GM19239 (cell line): ENCODE results near the gene CFAP20DC.

Experiments used
- DNase-seq: peaks from one replicate; pipeline ENCODE4 v3.0.0; 2011; ENCODE audit warnings: low spot score; ENCODE audit not compliant: insufficient read length
- FAIRE-seq: peaks from 2 replicates; lab custom pipeline; 2011; peaks lifted over from hg19 to GRCh38; lab: Jason Lieb, UNC

CFAP20DC gene

DNA sequence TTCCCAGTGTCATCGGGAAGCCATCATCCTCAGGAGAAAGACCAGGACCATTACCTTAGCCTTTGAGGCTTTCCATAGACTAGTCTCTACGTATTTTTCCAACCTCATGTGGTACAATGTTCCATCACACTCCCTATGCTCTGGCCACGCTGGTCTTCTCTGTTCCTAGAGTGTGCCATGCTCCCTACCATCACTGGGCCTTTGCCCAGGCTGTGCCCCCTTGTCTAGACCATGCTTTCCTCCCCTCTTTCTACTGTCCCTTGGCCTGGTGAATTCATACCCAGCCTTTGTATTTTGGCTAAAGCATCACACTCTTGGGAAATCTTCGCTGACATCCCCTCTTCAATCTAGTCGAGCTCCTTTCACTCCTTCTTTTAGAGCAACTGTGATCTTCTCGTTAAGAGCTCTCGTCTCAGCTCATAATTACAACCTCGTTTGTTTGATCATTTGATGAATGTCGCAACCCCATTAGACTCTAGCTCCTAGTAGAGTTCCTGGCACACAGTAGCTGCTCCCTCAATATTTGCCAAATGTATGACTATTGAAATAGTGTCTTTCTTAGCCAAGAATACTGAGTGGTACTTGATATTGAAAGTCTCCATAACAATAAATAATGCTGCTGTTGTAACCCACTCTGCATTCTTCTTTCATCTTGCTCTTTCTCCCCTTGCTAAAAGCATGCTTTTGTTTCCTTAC lies 283.1 kb downstream of the CFAP20DC start:
- FAIRE-seq = no peak

DNA sequence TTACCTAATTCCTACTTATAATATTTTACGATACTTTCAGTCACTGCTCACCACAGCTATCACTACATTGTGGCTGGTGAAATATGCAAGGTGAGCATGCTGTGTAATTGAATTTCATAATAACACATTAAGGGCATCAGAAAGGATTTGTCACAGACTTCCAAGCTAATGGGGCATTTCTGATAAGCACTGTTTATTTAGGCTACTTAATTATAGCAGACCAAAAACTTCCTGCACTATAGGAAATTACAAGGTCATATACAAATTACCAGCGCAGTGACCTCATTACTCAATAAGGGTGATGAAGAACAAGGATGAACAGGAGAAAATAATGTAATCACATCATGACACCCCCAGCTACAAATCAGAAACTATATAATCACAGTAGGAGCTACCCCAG lies 294.7 kb downstream of the CFAP20DC start:
- FAIRE-seq = no peak
- no peak for DNase-seq

More for the DNA sequence above, 283.1 kb downstream of the CFAP20DC start:
- no peak for DNase-seq

DNA sequence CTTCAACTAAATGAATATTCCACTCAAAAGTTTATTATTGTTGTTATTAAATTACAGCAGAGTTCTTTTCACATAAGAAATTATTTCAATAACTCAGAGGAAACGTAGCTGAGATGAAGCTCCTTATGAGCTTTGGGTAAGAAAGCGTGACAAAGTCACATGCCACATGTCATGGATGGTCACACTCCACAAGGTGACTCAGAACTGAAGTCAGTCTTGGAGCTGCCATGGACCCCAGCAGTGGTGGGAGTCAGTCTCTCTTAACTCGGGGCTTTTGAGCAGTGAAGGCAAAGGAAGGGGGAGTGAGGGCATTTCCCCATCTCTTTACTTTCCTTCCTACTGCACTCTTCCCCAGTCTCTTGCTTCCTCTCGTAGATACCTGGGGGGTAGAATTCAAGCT lies 295.8 kb downstream of the CFAP20DC start:
- FAIRE-seq (no peak), DNase-seq (peak; percentile 2)

DNA sequence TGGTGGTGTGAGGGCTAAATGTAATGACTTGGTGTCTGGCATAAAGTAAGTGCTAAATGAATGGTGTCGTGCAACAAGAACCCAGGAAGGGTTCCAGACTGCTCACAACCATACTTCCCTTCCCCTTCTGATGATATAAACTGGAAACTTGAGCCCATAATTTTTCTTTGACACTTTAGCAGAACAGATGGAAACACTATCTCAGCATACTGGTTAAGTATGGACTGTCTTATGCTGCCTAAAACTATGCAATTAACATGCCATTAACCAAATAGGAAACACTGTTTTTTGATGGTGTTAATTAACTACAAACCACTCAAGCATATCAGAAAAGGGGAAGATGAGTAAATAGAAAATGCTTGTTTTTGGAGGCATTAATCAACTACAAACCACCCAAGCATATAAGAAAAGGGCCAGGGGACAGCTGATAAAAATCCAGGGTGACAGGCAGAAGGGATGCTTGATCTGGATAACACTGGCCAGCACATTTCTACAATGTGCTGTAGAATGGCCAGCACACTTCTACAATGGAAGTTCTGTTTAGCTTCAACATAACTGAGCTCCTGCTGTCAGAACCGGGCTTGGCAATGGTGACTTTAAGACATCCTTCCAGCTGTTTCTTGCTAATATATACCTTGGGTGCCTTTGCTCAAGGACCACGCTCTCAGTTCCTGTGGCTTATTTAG lies 297.8 kb downstream of the CFAP20DC start:
- DNase-seq (no peak), FAIRE-seq (no peak)

DNA sequence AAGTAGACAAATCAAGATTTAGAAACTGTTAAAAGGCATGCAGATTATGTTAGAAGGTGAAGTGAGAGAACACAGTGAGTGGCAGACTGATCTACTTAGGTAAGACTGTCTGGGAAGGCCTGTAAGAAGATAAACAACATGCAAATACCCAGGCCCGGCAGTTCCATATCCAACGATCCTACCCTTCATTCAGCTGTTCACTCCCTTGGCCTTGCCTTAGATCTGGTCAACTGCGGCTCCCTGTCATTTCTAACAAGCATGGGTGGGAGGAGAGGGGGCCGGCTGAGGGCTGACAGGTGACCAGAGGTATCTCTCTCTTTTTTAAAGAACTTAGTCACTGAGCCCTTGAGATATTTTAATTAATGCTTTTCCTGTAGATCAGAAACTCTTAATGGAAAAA lies 298.6 kb downstream of the CFAP20DC start:
- FAIRE-seq (no peak), DNase-seq (no peak)

DNA sequence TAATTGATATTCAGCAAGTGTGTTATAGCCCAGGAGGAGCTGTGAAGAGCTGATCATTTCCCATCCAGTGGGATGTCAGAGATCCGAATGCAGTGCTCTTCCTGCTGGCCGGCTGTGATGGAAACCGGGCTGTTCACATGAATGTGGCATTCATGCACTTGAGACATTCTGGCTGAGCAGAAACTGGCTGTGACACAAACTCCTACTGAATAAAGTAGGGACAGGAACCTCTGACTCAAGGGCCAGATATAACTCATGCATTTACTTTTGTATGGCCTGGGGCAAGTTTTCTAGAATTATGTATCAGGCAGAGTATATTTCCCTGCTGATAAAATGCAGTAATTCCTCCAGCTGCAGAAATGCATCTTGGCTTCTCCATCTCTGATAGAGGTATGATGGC lies 299.9 kb downstream of the CFAP20DC start:
- FAIRE-seq (no peak), DNase-seq (no peak)

DNA sequence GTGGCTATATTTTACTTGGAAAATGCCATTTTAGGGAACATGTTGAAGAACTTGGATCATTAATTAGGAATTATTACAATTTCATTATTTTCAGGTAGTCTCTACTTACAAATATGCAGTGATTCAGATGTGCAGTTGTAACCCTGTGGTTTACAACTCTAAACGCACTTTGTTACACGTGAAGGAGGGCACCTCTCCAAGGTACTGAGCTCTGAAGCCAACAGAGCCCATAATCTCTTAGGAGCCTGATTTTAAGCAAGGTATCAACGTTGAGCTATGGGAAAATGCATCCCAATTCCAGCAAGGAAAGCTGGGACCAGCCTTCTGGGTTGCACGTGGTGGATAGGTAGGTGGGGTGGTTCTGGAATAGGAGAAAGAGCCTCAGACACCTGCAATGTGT lies 301.8 kb downstream of the CFAP20DC start:
- no peak for DNase-seq
- no peak for FAIRE-seq

DNA sequence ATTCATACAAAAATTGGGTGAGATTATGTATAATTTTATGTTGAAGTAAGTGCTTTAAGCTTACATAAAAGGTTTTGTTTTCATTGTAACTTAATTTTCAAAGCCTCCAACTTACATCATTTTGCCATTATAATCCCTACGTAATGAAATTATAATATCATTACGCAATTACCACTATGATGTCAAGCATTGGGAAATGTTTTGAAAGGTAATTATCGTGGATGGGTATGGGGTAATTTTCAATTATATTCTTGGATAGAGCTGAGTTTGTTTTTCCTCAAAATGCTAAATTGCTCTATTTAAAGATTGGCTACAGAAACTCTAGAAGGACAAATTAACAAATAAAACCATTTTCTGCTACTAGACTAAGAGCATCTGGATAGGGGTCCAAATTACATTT lies 303.1 kb downstream of the CFAP20DC start:
- DNase-seq (no peak), FAIRE-seq (no peak)

DNA sequence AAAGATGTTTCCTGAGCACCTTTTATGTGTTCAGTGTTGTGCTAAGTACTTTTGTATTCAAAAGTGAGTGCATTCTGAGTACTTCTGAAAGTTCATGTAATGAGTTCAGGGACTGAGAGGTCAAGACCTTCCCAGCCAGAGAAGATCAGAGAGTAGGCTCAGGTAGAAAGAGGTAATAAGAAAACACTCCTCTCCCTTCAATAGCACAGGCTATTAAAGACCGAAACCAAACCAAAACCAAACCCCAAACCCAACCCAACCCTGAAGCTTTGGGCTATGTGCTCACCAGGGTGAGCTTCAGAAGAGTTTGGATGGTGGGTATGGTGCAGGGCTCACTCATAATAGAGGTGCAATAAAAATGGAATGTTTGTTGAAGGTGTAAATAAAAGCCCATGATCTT lies 306.5 kb downstream of the CFAP20DC start:
- DNase-seq (no peak), FAIRE-seq (no peak)

DNA sequence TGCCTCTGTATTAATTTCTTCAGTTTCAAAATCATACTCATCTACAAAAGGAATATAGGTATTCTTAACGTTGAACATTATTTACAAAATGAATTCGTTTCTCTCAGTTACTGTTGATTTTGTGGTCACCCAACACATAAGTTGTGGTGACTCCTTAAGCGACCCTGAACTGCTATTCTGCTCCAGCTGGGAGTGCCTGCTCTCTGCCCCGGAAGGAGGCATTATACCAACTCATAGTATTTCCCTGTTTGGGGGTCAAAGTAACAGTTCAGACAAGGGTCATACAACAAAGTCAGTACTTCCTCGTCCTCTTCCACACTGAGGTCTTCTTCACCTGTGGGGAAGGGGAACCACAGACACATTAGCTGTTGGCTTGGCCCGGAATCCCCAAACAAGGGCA lies 307.6 kb downstream of the CFAP20DC start:
- DNase-seq = no peak
- FAIRE-seq = no peak

DNA sequence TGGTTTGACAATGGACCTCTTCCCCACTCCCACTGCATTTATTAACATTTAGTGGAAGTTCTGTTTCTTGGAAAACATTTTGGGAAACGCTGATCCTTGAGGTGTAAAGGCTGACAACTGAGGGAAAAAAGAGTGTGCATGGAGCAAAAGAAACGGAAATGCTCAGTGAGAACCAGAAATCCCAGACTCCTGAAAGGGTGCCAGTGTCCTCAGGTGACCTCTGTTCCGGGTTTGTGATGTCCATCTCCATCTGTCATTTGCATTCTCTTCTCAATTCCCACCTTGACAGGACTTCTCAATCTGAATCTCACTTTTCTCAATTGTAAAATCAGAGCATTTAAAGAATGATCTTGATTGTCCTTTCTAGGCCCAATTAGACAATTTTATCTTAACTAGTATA lies 312.2 kb downstream of the CFAP20DC start:
- FAIRE-seq (no peak), DNase-seq (no peak)

DNA sequence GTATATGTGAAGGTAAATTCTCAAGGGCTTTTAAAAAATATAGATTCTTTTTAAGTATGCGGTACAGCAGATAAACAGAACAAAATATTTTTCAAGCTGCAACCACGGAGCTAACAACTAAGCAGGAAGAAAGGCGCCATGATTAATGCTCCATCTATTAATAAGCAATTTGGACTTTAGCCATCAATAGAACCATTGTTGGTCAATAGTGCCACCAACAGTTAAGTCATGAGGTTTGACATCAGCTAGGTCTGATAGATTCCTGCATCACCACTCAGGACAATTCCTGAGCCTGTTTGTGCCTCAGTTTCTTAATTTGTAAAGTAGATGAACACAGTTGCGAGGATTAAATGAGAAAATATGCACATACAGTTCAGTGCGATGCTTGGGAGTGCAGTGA lies 318.2 kb downstream of the CFAP20DC start:
- DNase-seq (no peak), FAIRE-seq (no peak)

DNA sequence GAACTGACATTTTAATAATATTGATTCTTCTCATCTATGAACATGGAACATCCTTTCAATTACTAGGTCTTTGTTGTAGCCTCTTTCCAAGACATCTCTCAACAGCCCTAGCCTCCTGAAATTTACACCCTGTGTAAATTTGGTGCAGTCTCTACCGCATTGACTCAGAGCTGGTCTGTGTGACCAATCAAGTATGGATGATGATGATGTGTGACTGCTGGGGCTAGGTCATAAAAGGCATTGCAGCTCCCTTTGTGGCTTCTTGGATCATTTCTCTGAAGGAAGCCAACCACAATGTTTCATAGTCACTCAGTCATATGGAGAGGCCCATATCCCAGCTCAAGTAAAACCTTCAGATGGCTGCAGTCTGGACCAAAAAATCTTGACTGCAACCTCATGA lies 321.1 kb downstream of the CFAP20DC start:
- no peak for DNase-seq
- FAIRE-seq = no peak

DNA sequence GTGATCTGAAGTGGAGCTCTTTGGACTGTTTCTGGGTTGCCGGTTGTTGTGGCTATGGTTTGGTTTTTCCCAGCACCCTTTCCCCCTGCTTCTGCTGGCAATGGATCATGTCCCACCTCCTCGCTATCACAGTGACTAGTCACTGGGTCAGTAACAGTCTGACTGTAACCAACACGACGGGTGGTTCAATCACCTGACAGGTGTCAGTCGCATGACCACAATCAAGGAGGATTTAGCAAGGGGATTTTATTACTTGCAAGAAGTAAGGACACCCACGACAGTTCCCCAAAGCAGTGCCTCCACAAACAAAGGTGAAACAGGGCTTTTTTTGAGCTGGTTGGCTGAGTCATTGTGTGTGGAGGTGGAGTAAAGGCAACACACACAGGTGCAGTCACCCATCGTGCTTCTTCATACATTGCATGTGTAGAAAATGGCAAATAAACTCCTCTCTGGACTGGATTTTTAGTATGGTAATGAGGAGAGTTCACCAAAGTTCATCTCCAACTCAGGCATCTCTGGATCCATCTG lies 324.4 kb downstream of the CFAP20DC start:
- FAIRE-seq (no peak), DNase-seq (no peak)

DNA sequence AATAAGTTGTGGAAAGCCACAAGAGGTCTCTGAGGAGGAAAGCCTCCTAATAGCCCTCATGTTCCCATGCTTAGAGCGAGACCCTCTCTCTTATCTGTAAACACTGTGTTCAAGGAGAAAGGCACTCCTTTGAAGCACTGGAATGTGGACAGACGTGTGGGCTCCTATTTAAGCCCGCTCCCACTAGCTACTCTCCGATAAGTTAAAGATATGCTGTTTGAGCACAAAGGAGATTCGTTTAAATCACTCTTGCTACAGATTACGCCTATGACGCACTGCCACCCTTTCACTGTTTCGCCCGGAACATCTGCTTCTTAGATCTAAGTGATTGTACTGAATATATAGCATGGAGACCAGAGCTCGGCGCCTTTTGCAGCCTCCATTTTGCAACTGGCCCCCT lies 325.5 kb downstream of the CFAP20DC start:
- FAIRE-seq (no peak), DNase-seq (no peak)

DNA sequence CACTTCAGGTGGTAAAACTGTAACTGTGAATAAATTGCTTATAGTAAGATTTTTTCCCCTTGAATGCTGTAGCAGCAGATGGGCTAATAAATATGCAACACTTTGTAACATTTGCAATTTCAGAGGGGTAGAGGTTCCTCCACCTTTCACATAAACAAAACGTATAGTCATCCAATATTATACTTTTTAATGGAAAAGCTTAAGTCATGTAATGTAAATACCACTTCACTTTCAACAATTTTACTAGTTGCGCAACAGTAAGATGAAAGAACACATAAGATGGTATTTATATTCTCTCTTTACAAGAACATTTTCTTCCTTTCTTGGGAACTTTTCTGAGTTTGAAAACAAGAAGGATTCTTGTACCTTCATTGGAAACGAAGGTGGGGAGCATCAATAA lies 326.7 kb downstream of the CFAP20DC start:
- FAIRE-seq = no peak
- no peak for DNase-seq

DNA sequence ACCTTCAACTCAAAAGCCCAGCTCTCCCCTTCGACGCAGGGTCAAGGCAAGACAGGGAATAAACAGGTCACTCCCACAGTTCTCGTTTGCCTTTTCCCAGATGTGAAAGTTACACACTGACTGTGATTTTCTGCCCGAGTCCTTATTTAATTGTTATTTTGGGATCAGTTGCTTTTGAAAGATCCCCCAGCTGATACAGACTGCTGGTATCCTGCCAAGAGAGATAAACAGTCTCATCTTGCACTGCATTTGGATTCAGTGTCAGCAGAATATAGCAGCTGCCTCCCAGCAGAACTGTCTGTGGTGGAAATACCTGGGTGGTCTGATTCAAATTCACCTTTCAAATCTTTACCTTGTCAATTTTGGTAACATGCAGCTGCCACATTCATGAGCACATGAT lies 327.3 kb downstream of the CFAP20DC start:
- DNase-seq (no peak), FAIRE-seq (no peak)

DNA sequence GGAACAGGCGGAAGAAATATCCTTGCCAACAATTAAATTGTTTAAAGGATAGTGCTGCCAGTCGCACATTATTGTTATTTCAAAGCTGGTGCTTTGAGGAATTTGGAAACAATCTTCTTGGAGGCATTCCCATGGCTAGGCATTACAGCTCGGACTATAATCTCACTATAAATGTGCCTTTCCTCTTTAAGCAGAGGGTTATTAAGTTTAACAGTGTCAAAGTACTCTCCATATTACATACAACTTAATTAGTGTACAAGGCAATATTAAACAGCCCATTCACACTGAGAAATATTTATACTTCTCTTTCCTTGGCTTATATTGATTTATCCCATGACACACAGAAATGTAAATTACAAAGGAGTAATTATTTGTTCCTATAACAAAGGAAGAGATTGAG lies 329.3 kb downstream of the CFAP20DC start:
- no peak for FAIRE-seq

DNA sequence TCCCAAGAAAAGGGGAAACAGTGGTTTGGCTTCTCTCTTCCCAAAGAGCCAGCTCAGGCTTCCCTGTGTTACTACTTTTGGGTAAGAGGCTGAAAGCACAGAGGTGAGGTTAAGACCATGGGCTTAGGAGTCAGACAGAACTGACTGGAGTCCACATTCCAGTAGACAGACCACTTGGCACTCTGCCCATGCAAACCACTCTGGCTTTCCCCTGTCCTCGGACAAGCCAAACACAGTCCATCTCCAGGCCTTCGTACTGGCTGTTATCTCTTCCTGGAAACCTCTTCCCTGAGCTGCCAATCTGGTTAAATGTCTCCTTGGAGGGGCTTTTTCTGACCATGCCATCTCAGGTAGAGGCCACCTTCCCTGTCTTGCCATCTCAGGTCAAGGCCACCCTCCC lies 330.1 kb downstream of the CFAP20DC start:
- FAIRE-seq (no peak), DNase-seq (no peak)

More for the DNA sequence above, 329.3 kb downstream of the CFAP20DC start:
- DNase-seq = no peak

DNA sequence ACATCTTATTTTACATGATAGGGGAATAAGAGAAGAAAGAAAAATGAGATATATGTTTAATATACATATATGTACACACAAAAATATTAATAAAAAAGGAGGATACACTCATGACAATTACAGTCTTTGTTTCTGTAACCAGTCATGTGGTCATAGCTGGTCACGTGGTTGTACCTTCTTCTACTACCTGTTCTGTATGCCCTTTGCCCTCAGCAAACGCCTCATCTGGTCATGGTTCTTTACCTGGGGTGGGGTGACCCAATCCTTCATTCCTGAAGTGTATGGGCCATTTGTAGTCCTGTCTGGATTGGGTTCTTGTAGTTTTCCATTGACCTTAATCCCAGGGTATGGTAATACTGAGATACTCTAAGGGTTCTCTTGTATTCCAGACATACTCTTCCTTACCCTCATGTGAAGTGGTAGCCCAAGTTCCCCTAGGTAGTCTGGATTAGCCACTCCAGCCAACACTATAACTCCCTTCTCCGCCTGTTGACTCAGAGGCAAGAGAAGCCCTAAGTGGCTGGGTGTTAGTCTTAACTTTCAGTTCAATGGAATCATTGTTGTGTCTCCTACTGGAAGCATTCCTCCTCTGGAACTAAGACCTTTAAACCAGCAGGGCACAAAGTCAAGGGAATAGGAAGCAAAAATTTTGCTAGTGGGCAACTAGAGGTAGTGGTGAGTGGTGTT lies 336.0 kb downstream of the CFAP20DC start:
- FAIRE-seq = no peak
- no peak for DNase-seq

DNA sequence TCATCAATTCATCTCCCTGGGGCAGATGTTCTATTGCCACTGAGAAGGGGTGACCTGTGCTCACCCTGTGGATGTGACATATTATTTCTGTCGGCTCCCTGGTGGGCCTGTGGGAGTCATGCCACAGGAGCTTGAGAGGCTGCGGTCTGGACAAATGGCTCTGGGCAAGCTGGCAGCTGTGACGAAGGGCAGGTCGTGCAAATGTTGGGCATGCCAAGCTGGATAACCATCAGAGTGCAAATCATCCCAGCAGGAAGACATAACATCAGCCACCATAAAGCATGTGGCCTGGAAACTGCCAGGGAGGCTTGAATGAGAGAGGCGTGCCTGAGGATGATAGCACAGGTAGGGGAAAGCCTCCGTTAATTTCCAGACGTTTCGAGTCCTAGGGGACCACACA lies 338.0 kb downstream of the CFAP20DC start:
- DNase-seq (no peak), FAIRE-seq (no peak)
